H1 (cell line): Measurements from ENCODE around the gene ELOA. TPM values are rescaled to one million over a fixed set of nuclear protein-coding genes. Genes with fewer than 3 reads are reported as not detected.

Experiments used
- CTCF ChIA-PET: fragments of 300-600 bp; sonication (Branson Sonifier 250); formaldehyde crosslinking; loops from one replicate; lab custom pipeline; 2021; ENCODE audit not compliant: partially characterized antibody; lab: Charles Lee
- POLR2A ChIA-PET: fragments of 300-600 bp; sonication (Branson Sonifier 250); formaldehyde crosslinking; loops from one replicate; lab custom pipeline; 2021; ENCODE audit warnings: inconsistent platforms; ENCODE audit not compliant: partially characterized antibody; lab: Charles Lee
- DNase-seq, 2 experiments: peaks; one replicate each; pipeline versions ENCODE4 v3.0.0 to v3.0.0-alpha.2; 2010 to 2022; ENCODE audit warnings: low spot score in 2 of 2, low read depth in 1 of 2, mixed read lengths in 1 of 2
- FAIRE-seq: peaks from 2 replicates; lab custom pipeline; 2011; peaks lifted over from hg19 to GRCh38; lab: Jason Lieb, UNC
- H2AFZ ChIP-seq: 2 replicates; pipeline ENCODE4 v1.8.1; 2012; ENCODE audit warnings: low read length, inconsistent platforms
- H2AK5ac ChIP-seq: 2 replicates; pipeline ENCODE4 v1.6.1; 2013; ENCODE audit warnings: low read depth, low read length
- H2BK120ac ChIP-seq: replicated peaks from 2 replicates; pipeline ENCODE3; 2013; ENCODE audit warnings: low read depth, low read length, inconsistent platforms
- H2BK12ac ChIP-seq: 2 replicates; pipeline ENCODE4 v1.6.1; 2013; ENCODE audit warnings: low read depth, low read length
- H2BK15ac ChIP-seq: 2 replicates; pipeline ENCODE4 v1.6.1; 2013; ENCODE audit warnings: low read length
- H2BK20ac ChIP-seq: 2 replicates; pipeline ENCODE4 v1.6.1; 2013; ENCODE audit warnings: low read length
- H2BK5ac ChIP-seq: 2 replicates; pipeline ENCODE4 v1.6.1; 2013; ENCODE audit warnings: low read depth, low read length
- H3K14ac ChIP-seq: 2 replicates; pipeline ENCODE4 v1.6.1; 2013; ENCODE audit warnings: inconsistent platforms; ENCODE audit not compliant: insufficient read length
- H3K18ac ChIP-seq: 2 replicates; pipeline ENCODE4 v1.6.1; 2013; ENCODE audit warnings: low read length; ENCODE audit errors: extremely low read depth
- H3K23ac ChIP-seq: 2 replicates; pipeline ENCODE4 v1.6.1; 2013; ENCODE audit warnings: inconsistent platforms; ENCODE audit not compliant: insufficient read length
- H3K23me2 ChIP-seq: 2 replicates; pipeline ENCODE4 v1.6.1; 2013; ENCODE audit warnings: low read depth, low read length
- H3K27ac ChIP-seq: 2 replicates; pipeline ENCODE4 v1.6.1; 2011; ENCODE audit warnings: low read depth, low read length, inconsistent platforms
- H3K27me3 ChIP-seq, 4 experiments: replicated peaks in 1 of 4; 1 replicate in 1 of 4; 2 replicates in 3 of 4; pipeline versions ENCODE4 v1.6.1 to v1.8.1; 2011 to 2013; ENCODE audit warnings: low read length in 3 of 4, mild to moderate bottlenecking in 3 of 4, inconsistent platforms in 2 of 4, mixed read lengths in 2 of 4, moderate library complexity in 1 of 4; ENCODE audit not compliant: control insufficient read depth in 3 of 4, insufficient read depth in 3 of 4; ENCODE audit errors: extremely low read depth in 1 of 4
- H3K36me3 ChIP-seq, 4 experiments: 2 replicates each; pipeline versions ENCODE4 v1.6.1 to v1.8.1; 2011 to 2013; ENCODE audit warnings: mild to moderate bottlenecking in 4 of 4, low read length in 3 of 4, moderate library complexity in 2 of 4, control low read depth in 1 of 4, inconsistent platforms in 1 of 4; ENCODE audit not compliant: insufficient read depth in 4 of 4, control insufficient read depth in 2 of 4
- H3K4ac ChIP-seq: replicated peaks from 2 replicates; pipeline ENCODE3; 2013; ENCODE audit warnings: low read length, low read depth, mixed read lengths, inconsistent platforms; ENCODE audit not compliant: insufficient read length
- H3K4me1 ChIP-seq, 4 experiments: replicated peaks in 1 of 4; 1 replicate in 1 of 4; 2 replicates in 3 of 4; pipeline versions ENCODE4 v1.6.1 to v1.8.1; 2011 to 2013; ENCODE audit warnings: low read length in 3 of 4, inconsistent platforms in 2 of 4, mixed read lengths in 1 of 4; ENCODE audit not compliant: insufficient read depth in 4 of 4, control insufficient read depth in 3 of 4
- H3K4me2 ChIP-seq, 2 experiments: 2 replicates each; pipeline versions ENCODE4 v1.6.1 to v1.8.1; 2011 to 2013; ENCODE audit warnings: low read depth in 2 of 2, low read length in 2 of 2, control low read depth in 1 of 2, inconsistent platforms in 1 of 2, mild to moderate bottlenecking in 1 of 2; ENCODE audit not compliant: insufficient read depth in 1 of 2
- H3K4me3 ChIP-seq, 4 experiments: fragments of 200-600, 300-600 bp in 1 of 4; sonication (generic), shearing (Covaris generic), sonication (Bioruptor Twin) in 1 of 4; 2 replicates each; pipeline versions ENCODE4 v1.5.1 to v1.8.1; 2011 to 2016; ENCODE audit warnings: low read length in 4 of 4, low read depth in 3 of 4, control low read depth in 2 of 4, inconsistent platforms in 2 of 4, mild to moderate bottlenecking in 2 of 4, mixed read lengths in 1 of 4, moderate library complexity in 1 of 4; ENCODE audit not compliant: insufficient read depth in 2 of 4; ENCODE audit errors: extremely low read depth in 1 of 4
- H3K56ac ChIP-seq: replicated peaks from 2 replicates; pipeline ENCODE3; 2013; ENCODE audit warnings: low read depth, mild to moderate bottlenecking, mixed read lengths, low read length, inconsistent platforms; ENCODE audit not compliant: insufficient read length
- H3K79me1 ChIP-seq: 2 replicates; pipeline ENCODE4 v1.6.1; 2013; ENCODE audit warnings: low read depth, low read length, control low read depth
- H3K79me2 ChIP-seq, 2 experiments: 2 replicates each; pipeline versions ENCODE4 v1.6.1 to v1.8.1; 2012 to 2013; ENCODE audit warnings: low read length in 2 of 2, mild to moderate bottlenecking in 2 of 2, inconsistent platforms in 1 of 2; ENCODE audit not compliant: insufficient read depth in 2 of 2, control insufficient read depth in 1 of 2
- H3K9ac ChIP-seq, 4 experiments: replicated peaks in 1 of 4; 1 replicate in 1 of 4; 2 replicates in 3 of 4; pipeline versions ENCODE4 v1.6.1 to v1.8.1; 2011 to 2013; ENCODE audit warnings: low read depth in 3 of 4, low read length in 3 of 4, control low read depth in 2 of 4, mild to moderate bottlenecking in 2 of 4, moderate library complexity in 2 of 4, inconsistent platforms in 1 of 4; ENCODE audit errors: extremely low read depth in 1 of 4
- H3K9me3 ChIP-seq, 2 experiments: 2 replicates each; pipeline versions ENCODE4 v1.6.1 to v1.8.1; 2012 to 2013; ENCODE audit warnings: mild to moderate bottlenecking in 2 of 2, moderate library complexity in 2 of 2, control low read depth in 1 of 2, inconsistent platforms in 1 of 2, low read depth in 1 of 2, low read length in 1 of 2, mixed read lengths in 1 of 2; ENCODE audit not compliant: insufficient read depth in 2 of 2
- H4K20me1 ChIP-seq, 2 experiments: replicated peaks in 1 of 2; 2 replicates each; pipeline versions ENCODE3 to v1.8.1; 2011 to 2013; ENCODE audit warnings: inconsistent platforms in 2 of 2, low read length in 2 of 2, mild to moderate bottlenecking in 1 of 2; ENCODE audit not compliant: insufficient read depth in 2 of 2, control insufficient read depth in 1 of 2
- H4K5ac ChIP-seq: 2 replicates; pipeline ENCODE4 v1.6.1; 2013; ENCODE audit warnings: low read length, low read depth, mixed read lengths, inconsistent platforms; ENCODE audit not compliant: insufficient read length
- H4K8ac ChIP-seq: 2 replicates; pipeline ENCODE4 v1.8.0; 2013; ENCODE audit warnings: mild to moderate bottlenecking, moderate library complexity, low read length, inconsistent platforms; ENCODE audit not compliant: insufficient read depth; ENCODE audit errors: extremely low read depth
- H4K91ac ChIP-seq: replicated peaks from 2 replicates; pipeline ENCODE3; 2013; ENCODE audit warnings: low read length, mixed read lengths, inconsistent platforms; ENCODE audit not compliant: insufficient read length
- JUND ChIP-seq: IDR thresholded peaks from 2 replicates; pipeline ENCODE4 v1.6.1; 2011; ENCODE audit warnings: mild to moderate bottlenecking, improper control_type of control experiment, low read length
- NANOG ChIP-seq: IDR thresholded peaks from 2 replicates; pipeline ENCODE4 v1.6.1; 2011; ENCODE audit warnings: low read length, low read depth, mild to moderate bottlenecking, inconsistent platforms; ENCODE audit not compliant: insufficient read depth, poor library complexity, severe bottlenecking
- WGBS, 2 experiments: shearing (Covaris generic) in 1 of 2; methylation state at CpG; one replicate each; pipeline versions ENCODE4 v1.1.6 to v1.1.7; 2013 to 2015; ENCODE audit warnings: low lambda C conversion rate in 2 of 2, mixed read lengths in 2 of 2, inconsistent platforms in 1 of 2, low coverage in 1 of 2, missing lambda C conversion rate in 1 of 2; ENCODE audit not compliant: insufficient replicate concordance in 2 of 2, insufficient coverage in 1 of 2, insufficient read length in 1 of 2; ENCODE audit errors: extremely low coverage in 1 of 2, missing lambda C conversion rate in 1 of 2; 5-methylcytosine and 5-hydroxymethylcytosine counted together
- polyA plus RNA-seq, 7 experiments: library from polyadenylated mRNA; depleted of rRNA in 3 of 7; stranded (reverse) in 5 of 7; unstranded in 2 of 7; fragments of >200 nt in 5 of 7; fragments of 200-250 nt in 2 of 7; gene quantifications; 1 replicate in 5 of 7; 2 replicates in 1 of 7; 4 replicates in 1 of 7; pipeline versions ENCODE4 v1.2.1 to v1.2.3, GENCODE V29; 2011 to 2013; ENCODE audit warnings: missing spikeins in 2 of 7, mixed read lengths in 2 of 7
- total RNA-seq: library from RNA; stranded (reverse); fragmentation: NEBNext Ultra II Directional; extraction: Animal tissue kit (Norgen Biotek cat#: 25700); gene quantifications from 2 replicates; pipeline ENCODE4 v1.2.1, GENCODE V29; 2021

The ELOA gene
- total and polyA plus RNA-seq, 2 of the 8 experiments (the other 6 are each of a cell fraction or from before 2014, with no cell fraction given) = 15.7 to 61.1 TPM

DNA sequence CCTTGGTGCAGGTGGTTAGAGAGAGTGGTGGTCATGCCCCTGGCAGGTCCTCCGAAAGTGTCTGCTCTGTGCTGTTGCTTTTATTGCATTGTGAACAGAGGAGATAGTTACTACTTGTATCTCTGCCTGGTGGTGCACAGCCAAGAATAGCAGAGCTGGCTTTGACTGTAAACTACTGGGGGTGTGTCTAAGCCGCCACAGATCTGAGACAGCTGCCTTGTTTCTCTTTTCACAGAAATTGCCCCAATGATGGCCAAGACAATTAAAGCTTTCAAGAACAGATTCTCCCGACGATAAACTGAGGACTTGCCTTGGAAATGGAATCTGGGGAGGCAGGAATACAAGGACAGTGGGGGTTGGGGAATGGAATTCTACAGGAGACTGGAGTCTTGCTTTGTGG, 16.0 kb downstream of the ELOA start:
- Histone ChIP-seq H2BK120ac (no peak overlapping the region), H3K23me2 (no peaks in the 10 kb centered on the region), H3K4ac (no peak overlapping the region), H4K91ac (no peak overlapping the region), H3K79me2 (no peaks in the 10 kb centered on the region), H2BK15ac (no peak overlapping the region), H3K4me1 (no peaks in the 10 kb centered on the region), H3K36me3 (peaks cover 30 to 72% (median 57%) of the 10 kb centered on the region in 4 experiments), H2BK12ac (no peak overlapping the region), H3K56ac (no peak overlapping the region), H3K23ac (no peak overlapping the region), H3K9ac (no peak overlapping the region), H4K20me1 (peaks cover 5 to 17% of the 10 kb centered on the region in 2 experiments), H3K79me1 (peaks cover 4% of the 10 kb centered on the region; the same call in 1 of the 2 replicates), H3K27me3 (no peaks in the 10 kb centered on the region), H2AK5ac (no peak overlapping the region), H4K5ac (no peak overlapping the region), H2BK5ac (no peak overlapping the region), H3K27ac (no peak overlapping the region), H3K9me3 (no peaks in the 10 kb centered on the region), H4K8ac (no peak overlapping the region), H3K14ac (no peak overlapping the region), H2BK20ac (no peak overlapping the region), H3K4me3 (no peak overlapping the region), H2AFZ (no peak overlapping the region), H3K4me2 (no peak overlapping the region), H3K18ac (no peak overlapping the region)
- 96% methylated on average over 4 of the region's 4 CpGs; no CpG with 5 or more reads in 1 of the 2 experiments for WGBS, 2 experiments
- DNase-seq (no peak), FAIRE-seq (no peak)
- POLR2A ChIA-PET = interaction anchor here (1.8 kb wide), 1 partner anchor 10 kb away, joined by 4 read pairs; no protein-coding TSS in a partner anchor
- CTCF ChIA-PET = interaction anchor here (0.6 to 1.1 kb wide), 5 partner anchors 11 to 1227 kb away, joined by 3 to 5 read pairs (median 3); partner anchors contain the start of gene FUCA1
- TF ChIP-seq JUND (no peak), NANOG (no peak)
